Right renal pelvis (tissue), 4 donors: ENCODE data around the gene TMC2. TPM values are rescaled to one million over a fixed set of nuclear protein-coding genes. Genes with fewer than 3 reads are reported as not detected.
"Not testable (repeated sequence)": the region's sequence is repeated elsewhere in the genome, so short reads cannot be mapped to it uniquely, and the experiment has no call there.

Experiments
- DNase-seq, 4 donors: peaks; one replicate each; pipeline ENCODE4 v3.0.0-alpha.2; 2013; ENCODE audit warnings: low read depth in 4 of 4, low spot score in 3 of 4, missing footprints in 1 of 4
- polyA plus RNA-seq, 4 donors: library from polyadenylated mRNA; unstranded; fragments of 120-200 nt; gene quantifications; one replicate each; pipeline ENCODE4 v1.2.1, GENCODE V29; 2013; ENCODE audit not compliant: insufficient read length in 4 of 4

TMC2 gene, protein sequence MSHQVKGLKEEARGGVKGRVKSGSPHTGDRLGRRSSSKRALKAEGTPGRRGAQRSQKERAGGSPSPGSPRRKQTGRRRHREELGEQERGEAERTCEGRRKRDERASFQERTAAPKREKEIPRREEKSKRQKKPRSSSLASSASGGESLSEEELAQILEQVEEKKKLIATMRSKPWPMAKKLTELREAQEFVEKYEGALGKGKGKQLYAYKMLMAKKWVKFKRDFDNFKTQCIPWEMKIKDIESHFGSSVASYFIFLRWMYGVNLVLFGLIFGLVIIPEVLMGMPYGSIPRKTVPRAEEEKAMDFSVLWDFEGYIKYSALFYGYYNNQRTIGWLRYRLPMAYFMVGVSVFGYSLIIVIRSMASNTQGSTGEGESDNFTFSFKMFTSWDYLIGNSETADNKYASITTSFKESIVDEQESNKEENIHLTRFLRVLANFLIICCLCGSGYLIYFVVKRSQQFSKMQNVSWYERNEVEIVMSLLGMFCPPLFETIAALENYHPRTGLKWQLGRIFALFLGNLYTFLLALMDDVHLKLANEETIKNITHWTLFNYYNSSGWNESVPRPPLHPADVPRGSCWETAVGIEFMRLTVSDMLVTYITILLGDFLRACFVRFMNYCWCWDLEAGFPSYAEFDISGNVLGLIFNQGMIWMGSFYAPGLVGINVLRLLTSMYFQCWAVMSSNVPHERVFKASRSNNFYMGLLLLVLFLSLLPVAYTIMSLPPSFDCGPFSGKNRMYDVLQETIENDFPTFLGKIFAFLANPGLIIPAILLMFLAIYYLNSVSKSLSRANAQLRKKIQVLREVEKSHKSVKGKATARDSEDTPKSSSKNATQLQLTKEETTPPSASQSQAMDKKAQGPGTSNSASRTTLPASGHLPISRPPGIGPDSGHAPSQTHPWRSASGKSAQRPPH
- under 1 TPM; 0.04 to 0.25 (median 0.22) TPM for polyA plus RNA-seq

DNA sequence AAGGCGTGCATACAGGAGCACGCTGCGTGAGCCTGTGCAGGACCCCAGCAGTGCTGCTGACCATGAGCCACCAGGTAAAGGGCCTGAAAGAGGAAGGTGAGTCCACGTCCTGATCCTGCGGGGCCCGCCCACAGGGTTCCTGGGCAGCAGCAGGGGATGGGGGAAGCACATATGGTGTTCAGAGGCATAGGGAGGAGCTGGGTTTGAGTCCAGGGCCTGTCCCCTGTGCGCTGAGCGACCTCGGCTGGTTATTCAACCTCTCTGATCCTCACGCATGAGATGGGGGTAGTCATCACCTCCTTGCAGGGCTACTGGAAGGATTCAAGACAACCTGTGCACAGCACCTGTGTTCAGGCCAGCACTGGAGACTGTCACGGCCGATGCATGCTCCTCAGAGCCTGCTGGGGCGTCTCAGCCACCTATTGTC lies at the start of gene TMC2:
Gene TMC2, plus strand, starts transcription at position 14 of the 427 bp plus-strand sequence. Its CDS starts 49 bp downstream, at position 63.
- no peak for DNase-seq

DNA sequence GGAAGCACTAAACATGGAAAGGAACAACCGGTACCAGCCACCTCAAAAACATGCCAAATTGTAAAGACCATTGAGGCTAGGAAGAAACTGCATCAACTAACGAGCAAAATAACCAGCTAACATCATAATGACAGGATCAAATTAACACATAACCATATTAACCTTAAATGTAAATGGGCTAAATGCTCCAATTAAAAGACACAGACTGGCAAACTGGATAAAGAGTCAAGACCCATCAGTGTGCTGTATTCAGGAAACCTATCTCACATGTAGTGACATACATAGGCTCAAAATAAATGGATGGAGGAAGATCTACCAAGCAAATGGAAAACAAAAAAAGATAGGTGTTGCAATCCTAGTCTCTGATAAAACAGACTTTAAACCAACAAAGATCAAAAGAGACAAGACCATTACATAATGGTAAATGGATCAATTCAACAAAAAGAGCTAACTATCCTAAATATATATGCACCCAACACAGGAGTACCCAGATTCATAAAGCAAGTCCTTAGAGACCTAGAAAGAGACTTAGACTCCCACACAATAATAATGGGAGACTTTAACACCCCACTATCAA lies 33.5 kb upstream of the TMC2 start:
- not testable (repeated sequence) for DNase-seq

DNA sequence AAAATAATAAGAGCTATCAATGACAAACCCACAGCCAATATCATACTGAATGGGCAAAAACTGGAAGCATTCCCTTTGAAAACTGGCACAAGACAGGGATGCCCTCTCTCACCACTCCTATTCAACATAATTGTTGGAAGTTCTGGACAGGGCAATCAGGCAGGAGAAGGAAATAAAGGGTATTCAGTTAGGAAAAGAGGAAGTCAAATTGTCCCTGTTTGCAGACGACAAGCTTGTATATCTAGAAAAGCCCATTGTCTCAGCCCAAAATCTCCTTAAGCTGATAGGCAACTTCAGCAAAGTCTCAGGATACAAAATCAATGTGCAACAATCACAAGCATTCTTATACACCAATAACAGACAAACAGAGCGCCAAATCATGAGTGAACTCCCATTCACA lies 31.6 kb upstream of the TMC2 start:
- DNase-seq, result not testable (repeated sequence)

DNA sequence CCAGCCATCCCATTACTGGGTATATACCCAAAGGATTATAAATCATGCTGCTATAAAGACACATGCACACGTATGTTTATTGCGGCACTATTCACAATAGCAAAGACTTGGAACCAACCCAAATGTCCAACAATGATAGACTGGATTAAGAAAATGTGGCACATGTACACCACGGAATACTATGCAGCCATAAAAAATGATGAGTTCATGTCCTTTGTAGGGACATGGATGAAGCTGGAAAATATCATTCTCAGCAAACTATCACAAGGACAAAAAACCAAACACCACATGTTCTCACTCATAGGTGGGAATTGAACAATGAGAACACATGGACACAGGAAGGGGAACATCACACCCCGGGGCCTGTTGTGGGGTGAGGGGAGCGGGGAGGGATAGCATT lies 29.9 kb upstream of the TMC2 start:
- DNase-seq, result not testable (repeated sequence)

DNA sequence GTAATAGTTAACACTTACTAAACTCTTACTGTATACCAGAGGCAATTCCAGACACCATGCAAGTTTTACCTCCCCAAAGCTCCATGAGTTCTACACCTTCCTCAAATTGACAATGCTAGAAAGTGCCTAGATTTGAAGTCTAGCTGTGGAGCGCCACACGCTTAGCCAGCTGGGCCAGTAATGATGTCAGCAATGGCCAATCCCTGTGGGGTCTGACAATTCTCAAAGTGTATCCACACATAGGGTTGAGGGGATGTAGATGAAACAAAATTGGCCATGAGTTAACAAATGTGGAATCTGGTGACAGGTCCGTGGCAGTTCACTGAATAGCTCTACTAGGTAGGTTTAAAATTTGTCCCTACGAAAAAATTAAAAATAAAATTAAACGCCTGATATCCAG lies 28.9 kb upstream of the TMC2 start:
- DNase-seq, result no peak

DNA sequence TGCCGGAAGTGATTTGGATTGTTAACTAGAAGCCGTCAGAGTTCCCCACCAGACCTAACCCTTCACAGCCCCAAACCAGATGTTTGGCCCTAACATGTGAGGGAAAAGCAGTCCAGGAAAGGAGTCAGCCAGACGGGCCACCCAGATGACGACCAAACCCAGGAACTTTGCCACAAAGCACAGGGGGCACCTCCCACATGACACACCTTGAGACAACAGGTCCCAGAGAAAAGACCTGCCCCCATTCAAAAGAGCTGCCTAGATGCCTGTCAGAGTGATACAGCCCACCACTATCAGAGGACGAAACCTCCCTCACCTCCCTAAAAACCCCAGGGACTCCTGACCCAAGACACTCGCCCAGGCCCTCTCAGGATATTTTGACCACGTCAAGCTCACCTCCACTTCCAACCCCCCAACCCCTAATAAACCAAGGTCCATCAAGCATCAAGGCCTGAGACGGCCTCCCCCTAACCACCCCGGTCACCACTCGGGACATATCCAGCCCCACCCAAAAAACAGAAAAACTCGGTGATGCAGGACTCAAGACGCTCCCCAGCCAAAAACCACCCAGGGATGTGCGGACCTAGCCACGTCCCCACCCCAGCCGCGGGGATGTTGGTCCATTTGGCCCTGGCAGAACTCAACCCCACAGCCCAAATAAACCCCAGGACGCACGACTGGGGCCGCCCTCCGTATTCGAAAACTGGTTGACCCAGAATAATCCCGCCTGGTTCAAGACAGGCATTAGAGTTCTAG lies 28.3 kb upstream of the TMC2 start:
- no peak for DNase-seq

DNA sequence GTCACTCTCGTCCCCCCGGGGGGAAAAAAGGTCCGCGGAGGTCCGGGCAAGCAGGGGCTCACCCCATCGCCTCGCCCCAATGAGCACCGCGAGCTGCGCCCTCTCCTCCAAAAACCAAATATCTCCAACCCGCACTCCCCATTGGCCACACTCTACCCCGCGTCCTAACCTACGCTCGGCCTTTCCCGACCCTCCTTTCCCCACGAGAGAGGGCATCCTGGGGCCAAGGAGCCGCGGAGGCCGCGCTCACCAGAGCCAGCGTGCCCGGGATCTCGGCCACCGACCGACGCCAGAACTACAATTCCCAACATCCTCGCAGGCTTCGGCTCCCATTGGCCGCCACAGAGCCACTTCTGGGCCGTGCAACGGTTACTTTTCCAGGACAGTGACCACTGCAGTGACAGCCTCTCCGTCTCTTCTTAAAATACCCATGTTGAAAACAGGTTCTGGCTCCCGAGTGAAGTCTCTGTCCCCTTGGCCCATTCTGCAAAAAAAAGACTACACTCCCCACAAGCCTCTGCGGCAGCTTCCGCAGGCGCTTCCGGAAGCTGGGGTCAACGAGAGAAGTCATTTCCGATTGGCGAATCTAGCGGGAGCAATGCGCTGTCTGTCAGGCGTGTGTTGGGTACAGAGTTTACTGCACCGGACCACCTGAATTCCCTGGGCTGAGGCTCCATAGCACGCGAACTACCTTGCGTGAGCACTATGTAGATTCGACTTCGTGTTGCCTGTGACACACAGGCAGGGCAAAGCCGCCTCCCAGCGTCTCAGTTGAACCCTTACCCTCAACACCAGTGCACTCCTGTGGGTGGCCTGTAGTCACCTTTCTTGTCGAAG lies 27.5 kb upstream of the TMC2 start, which contains the start of gene ZNF343:
Gene ZNF343, minus strand, starts transcription at position 285 of the 837 bp plus-strand sequence. CDS start 15,020 bp downstream, outside the sequence.
- DNase-seq, result peak; percentile 73 to 85 (median 78)

DNA sequence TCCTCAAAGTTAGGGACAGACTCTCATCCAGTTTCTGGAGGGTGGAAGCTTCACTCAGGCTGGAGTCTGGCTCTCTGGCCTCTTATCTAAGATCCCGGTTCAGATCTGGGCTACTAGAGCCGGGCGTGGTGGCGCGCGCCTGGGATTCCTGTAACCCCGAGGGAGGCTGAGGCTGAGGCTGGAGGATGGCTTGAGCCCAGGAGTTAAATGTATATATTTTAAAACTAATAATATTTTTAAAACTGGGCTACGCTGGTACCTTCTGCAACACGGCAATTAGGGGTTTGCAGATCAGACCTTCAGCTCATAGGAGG lies 26.9 kb upstream of the TMC2 start:
- no peak for DNase-seq

DNA sequence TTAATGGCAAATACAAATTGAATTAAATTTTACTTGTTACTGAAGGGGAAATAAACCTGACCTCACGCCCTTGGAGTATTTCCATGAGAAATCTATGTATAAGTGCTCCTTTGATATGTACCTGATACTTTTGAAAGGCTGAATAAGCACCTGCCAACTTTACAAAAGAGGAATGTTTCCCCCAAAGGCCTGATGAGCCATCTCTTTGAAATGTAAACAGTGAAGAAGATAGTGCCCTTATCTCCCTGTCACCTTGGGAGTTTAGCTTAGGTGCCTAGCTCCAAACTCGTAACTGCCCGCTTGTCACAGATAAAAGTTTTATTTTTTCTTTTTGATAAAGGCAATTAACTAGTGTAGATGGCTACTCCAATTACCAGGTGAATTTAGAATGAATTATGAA lies 26.6 kb upstream of the TMC2 start:
- DNase-seq, result no peak

DNA sequence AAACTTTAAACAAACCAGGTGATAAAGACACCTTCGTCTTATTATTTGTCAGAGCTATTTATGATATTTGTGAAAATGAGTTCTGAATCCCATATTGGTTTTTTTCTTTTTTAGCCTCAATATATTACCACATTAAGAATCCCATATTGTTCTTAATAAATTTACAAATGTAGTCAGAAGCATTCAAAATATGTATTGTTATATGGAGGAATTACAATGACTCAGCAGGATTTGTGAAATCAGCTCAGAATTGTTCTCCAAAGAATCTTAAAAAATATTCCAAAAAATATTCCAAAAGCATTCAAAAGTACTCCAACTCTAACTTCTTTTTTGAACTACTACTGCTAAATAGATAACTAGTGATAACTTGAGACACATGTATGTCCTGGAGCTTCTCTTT lies 21.2 kb upstream of the TMC2 start:
- no peak for DNase-seq

DNA sequence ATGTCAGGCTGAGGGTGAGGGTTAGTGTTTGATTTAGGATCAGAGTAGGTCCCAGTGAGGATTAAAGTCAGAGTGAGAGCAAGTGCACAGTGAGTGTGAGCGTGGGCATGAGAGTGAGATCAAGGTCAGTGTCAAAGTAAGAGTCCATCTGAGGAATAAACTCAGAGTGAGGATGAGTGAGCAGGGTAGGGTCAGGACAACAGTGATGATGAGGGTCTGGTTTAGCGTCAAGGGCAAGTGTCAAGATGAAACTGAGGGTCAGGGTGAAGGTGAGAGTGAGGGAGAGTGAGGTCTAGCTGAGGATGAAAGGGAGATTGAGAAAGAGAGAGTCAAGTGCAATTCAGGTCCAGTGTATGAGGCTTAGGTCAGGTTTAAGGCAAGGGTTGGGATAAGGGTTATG lies 20.0 kb upstream of the TMC2 start:
- no peak for DNase-seq

DNA sequence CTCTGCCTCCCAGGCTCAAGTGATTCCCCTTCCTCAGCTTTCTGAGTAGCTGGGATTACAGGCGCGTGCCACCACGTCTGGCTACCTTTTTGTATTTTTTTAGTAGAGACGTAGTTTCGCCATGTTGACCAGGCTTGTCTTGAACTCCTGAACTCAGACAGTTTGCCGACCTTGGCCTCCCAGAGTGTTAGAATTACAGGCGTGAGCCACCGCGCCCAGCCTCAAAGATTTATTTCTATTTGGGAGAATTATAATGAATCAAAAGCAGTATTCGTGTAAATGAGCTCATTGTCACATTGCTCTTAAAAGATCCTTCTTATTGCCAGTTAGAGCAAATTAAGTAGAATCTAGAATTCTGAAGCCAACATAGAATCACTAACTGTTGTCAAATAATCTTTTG lies 18.3 kb upstream of the TMC2 start:
- no peak for DNase-seq

DNA sequence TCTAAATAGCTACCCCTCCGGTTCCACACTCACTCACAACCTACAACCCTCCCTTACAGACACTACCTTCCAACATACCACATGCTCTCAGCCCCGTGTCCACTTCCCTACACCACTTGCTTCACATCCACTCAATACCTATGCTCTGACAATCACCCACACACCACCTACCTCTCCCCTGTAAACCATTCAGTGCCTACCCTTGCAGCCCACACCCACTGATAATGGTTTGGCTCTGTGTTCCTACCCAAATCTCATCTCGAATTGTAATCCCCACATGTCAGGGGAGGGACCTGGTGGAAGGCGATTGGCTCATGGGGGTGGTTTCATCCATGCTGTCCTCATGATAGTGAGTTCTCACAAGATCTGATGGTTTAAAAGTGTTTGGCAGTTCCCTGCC lies 17.8 kb upstream of the TMC2 start:
- no peak for DNase-seq

DNA sequence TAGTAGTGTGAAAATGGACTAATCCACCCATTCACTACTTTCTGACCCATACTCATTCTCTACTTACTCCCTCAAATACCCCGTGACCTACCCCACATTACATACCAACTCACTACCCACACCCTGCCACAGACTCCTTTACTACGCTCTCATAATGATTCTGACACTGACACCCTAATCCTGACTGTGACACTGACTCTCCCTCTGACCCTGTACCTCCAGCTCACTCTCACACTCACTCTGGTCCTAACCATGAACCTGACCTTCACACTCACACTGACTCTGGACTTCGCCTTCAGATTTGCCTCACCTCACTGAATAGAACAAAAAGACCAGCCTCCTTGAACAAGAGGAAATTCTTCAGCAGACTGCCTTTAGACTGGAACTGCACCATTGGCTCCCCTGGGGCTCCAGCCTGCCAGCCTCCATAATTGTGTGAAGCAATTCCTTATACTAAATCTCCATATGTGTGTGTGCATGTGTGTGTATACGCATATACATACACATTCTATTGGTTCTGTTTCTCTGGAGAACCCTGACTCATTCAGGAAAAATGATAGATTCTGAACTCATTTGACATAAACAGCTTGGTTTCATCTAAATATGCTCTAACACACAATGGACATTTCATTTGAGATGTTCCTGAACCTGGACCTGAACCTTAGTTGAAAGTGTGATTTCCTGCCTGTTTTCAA lies 17.1 kb upstream of the TMC2 start:
- no peak for DNase-seq

DNA sequence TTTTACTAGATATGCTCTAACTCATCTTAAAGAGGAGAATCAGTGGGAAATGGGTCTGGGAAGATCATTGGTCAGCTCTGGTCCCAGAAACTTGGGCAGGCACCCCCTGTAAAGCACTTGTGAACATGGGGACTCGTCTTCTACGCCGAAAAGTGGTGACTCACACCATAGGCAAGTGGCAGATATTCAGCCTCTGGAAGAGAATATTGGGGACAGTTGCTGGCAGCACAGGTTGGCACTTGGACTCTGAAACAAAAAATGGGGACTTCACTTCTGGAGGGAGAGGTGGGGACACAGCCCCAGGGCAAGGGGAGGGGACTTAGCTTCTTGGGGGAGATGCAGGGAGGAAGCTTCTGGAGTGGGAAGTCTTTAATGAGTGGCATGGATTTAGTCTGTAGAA lies 15.8 kb upstream of the TMC2 start:
- DNase-seq, result no peak

DNA sequence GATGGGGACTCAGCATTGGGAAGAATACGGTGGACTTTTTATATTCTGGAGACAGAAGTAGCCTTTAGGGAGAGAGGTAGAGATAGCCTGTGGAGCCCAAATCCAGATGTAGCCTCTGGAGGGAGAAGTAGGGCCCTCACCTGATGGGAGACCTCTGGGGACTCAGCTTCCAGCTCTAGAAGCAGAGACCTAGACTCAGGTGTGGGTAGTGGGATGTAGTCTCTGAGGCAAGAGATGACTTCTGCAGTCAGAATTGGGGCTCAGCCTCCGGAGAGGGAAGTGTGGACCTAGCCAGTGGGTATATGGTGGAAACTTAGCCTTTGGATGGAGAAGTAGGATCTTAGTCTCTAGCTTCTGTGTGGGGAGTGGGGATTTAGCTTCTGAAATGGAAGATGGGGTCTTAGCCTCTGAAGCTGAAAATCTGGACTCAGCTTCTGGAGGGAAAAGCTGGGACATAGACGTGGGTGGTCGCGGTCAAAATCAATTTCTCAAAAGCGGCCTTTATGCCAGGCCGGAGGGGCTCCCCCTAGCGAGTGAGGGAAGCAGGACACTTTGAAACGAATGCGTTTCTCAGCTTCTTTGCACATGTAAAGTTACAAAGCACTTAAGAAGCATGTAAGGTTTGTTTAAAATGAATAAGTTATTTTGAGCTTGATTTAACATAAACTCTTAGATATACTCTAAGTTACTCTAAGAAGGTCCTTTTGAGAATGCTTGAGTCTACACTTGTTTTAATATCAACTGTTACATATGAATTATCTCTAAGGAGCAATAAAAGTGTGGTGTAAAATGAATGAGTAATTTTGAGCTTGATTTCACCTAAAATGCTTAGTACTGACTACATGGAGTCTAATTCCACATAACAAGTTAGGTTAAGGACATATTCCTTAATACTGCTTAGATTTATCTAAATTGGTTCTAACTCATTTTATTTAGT lies 14.7 kb upstream of the TMC2 start:
- no peak for DNase-seq

DNA sequence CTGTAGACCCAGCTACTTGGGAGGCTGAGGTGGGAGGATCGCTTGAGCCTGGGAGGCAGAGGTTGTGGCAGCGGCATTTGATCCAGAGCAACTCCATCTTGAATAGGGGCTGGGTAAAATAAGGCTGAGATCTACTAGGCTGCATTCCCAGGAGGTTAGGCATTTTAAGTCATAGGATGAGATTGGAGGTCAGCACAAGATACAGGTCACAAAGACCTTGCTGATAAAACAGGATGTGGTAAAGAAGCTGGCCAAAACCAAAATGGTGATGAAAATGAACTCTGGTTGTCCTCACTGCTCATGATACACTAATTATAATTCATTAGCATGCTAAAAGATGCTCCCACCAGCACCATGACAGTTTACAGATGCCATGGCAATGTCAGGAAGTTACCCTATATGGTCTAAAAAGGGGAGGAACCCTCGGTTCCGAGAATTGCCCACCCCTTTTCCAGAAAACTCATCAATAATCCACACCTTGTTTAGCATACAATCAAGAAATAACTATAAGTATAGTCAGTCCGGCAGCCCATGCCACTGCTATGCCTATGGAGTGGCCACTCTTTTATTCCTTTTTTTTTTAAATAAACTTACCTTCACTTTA lies 13.4 kb upstream of the TMC2 start:
- not testable (repeated sequence) for DNase-seq
